Astrocyte of the spinal cord (primary cell): Measurements from ENCODE around the gene ST8SIA1.

Experiments
- DNase-seq: peaks from one replicate; pipeline ENCODE4 v3.0.0; 2011; ENCODE audit warnings: low read depth, low spot score
- H3K4me3 ChIP-seq: 2 replicates; pipeline ENCODE4 v1.5.1; 2011; ENCODE audit warnings: low read depth, mild to moderate bottlenecking, low read length, moderate library complexity
- CTCF ChIP-seq: IDR thresholded peaks from 2 replicates; pipeline ENCODE4 v1.5.1; 2012; ENCODE audit warnings: low read depth, mild to moderate bottlenecking, low read length, inconsistent platforms
- in situ Hi-C: cut with HindIII; loops from 2 replicates; pipeline ENCODE4 v1.10.0; 2017; ENCODE audit warnings: low sequenced_read_pairs

Gene ST8SIA1

GRCh38 chr12:22209422-22209821 lies 125.1 kb downstream of the ST8SIA1 start:
- no peak for TF ChIP-seq CTCF
- no peak overlapping the region for H3K4me3 ChIP-seq
- in situ Hi-C loops = no loop called here
- DNase-seq = no peak

GRCh38 chr12:22206111-22206728 lies 128.3 kb downstream of the ST8SIA1 start:
- DNase-seq = no peak
- in situ Hi-C loops = no loop called here

GRCh38 chr12:22204391-22204790 lies 130.1 kb downstream of the ST8SIA1 start:
- in situ Hi-C loops = no loop called here
- no peak overlapping the region for H3K4me3 ChIP-seq
- DNase-seq = no peak
- no peak for TF ChIP-seq CTCF

More at GRCh38 chr12:22206111-22206728, 128.3 kb downstream of the ST8SIA1 start:
- no peak for TF ChIP-seq CTCF
- H3K4me3 ChIP-seq = no peak overlapping the region

GRCh38 chr12:22202847-22203246 lies 131.7 kb downstream of the ST8SIA1 start:
- TF ChIP-seq CTCF = no peak
- no peak overlapping the region for H3K4me3 ChIP-seq
- no peak for DNase-seq
- in situ Hi-C loops = no loop called here

- DNase-seq = no peak
- no peak overlapping the region for H3K4me3 ChIP-seq
- no peak for TF ChIP-seq CTCF
- in situ Hi-C loops = no loop called here
Observed at GRCh38 chr12:22201101-22201500, 133.4 kb downstream of the ST8SIA1 start.

- no peak for DNase-seq
- no peak for TF ChIP-seq CTCF
- H3K4me3 ChIP-seq = no peak overlapping the region
- in situ Hi-C loops = no loop called here
Observed at GRCh38 chr12:22196236-22196635, 138.3 kb downstream of the ST8SIA1 start.
